HG03354 (cell line): ENCODE results near the gene LUZP2.

Experiments
- ATAC-seq: cut with Tn5 transposase; IDR thresholded peaks from one replicate; pipeline ENCODE4 v1.9.1; 2021; ENCODE audit warnings: mild to moderate bottlenecking; ENCODE audit not compliant: unreplicated experiment, poor library complexity, severe bottlenecking

LUZP2 gene

DNA sequence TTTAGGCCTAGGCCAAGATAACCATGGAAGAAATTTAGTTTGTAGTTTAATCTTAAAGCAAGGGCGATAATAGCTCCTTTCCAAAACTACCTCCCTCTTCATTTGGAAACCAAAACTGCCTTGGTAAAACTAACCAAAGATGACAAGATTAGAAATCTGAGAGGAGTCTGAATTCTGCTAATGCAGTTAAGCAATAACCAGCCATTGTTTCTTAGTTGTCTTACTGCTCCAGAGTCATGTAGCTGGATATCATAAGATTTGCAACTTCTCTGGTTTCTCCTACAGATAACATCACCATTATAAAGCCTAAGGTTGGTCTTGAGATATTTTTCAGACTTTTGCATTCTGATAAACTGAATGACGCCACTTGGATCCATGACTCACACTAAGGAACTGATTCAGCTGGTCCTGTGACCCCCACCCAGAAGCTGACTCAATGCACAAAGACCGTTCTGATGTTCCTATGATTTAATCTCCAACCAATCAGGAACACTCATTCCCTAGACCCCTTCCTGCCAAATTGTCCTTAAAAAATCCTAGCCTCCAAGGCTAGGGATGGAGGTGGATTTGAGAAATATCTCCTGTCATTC lies 200.8 kb downstream of the LUZP2 start:
- no peak for ATAC-seq

DNA sequence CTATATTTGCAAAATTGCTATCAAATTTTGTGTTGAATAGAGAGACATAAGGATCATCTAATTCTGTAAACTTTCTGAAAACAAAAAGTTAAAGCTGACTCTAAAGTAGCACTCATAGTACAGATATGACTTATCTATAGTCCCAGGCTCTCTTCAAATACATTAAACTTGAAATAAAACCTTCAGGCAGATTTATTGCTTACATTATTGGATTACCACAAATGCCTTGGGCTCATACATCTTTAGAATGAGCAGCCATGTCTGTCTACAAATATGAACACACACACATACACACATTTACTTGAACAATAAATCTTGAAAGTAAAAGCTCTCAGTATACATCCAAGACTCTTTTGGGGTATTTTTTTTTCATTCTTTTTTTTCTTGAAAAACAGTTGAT lies 207.9 kb downstream of the LUZP2 start:
- no peak for ATAC-seq

DNA sequence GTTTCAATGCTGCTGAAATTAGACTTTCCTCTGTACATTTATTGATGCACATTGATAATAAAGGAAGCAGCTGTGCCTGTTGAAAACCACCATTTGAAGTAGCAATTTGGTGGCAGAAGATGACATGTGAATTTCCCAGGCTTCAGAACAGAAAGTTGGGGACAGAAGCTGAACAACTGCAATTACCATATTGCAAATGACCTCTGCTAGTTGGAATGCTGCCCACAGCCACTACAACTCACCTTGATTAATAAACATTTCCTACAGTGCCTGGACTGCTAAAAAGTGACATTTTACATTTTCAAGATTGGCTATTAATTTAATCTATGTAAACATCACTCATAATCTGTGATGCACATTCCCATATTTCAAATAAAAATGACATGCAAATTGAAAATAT lies 208.6 kb downstream of the LUZP2 start:
- ATAC-seq: no peak

DNA sequence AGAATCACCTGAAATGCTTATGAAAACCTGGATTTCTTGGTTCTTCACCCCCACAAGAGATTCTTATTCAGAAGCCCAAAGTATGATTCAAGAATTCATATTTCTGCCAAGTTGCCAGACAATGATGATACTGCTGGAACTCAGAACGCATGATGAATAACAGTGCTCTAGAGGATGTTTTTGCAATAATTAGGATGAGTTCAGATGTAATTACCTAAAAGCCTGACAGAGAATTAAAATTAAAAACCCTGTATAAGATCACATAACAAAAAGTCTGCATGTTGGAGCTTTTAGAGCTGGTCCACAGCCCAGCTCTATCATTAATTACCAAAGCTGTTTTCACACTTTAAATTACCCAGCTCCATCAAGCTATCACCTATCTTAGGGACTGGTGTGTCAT lies 211.8 kb downstream of the LUZP2 start:
- no peak for ATAC-seq

DNA sequence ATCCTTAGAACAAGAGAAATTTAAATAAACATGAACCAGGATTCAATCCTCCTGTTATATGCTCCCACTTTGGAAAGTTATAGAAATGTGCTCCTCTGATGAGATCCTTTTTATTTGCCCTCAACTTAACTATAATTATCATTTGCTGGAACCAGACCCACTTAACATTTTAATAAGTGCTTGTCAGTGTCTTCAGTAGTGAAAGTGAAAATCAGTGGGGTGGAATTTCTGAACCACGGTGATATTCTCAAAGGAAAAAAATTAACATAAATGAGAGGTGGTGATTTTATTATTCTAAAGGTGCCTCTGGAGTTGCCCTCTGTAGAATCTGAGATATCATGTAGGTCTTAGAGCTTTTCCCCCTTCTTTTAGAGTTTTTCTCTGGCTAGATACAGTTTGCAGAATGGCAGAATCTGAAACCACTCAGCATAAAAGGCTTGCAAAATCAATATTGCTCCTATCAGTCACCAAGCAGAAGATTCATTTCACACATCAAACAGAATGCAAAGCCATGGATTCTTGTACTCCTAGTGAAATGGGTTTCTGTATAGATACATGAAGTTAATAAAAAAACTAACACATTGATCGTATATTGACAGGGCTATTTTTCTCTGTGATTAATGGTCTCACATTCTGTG lies 213.2 kb downstream of the LUZP2 start:
- ATAC-seq: no peak

DNA sequence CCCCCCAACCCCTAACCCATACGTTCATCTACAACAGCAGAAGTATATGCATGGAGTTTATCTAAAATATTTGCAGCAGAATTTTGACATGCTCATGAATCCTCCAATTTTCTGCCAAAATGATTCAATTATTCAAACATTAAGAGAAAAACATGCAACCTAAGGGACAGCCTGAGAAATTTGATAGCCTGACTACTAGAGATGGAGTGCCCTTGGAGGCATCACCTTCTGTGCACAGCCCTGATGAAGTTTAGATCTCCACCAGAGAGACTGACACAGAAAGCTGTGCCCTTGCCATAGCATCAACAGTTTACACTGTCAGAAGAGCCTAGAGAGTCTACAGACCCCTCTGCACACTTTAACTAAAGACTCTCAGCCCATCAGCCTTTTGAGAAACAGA lies 217.7 kb downstream of the LUZP2 start:
- ATAC-seq: no peak

DNA sequence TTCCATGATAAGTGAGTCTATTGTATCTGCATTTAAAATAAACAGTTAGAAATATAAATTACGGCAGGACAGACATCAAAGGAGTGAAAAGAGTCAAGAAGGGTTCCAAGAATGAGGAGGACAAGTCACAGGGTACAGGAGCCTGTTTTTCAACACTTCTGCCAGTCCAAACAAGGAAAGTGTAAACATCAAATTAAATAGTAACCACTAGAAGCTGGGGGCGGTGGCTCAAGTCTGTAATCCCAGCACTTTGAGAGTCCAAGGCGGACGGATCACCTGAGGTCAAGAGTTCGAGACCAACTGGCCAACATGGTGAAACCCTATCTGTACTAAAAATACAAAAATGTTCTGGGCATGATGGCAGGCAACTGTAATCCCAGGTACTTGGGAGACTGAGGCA lies 219.6 kb downstream of the LUZP2 start:
- no peak for ATAC-seq

DNA sequence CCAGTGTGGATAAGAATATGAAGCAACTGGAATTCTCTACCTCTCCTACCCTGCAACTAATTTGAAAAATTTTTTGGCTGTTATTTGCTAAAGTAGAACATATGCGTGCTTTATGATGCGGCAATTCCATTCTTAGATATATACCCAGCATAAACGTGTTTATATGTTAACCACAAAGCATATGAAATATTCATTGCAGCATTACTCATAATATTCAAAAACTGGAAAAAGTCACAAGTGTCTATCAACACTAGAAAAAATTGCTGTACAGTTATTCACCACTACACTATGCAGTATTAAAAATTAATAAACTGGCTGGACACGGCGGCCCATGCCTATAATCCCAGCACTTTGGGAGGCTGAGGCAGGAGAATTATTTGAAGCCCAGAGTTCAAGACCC lies 226.4 kb downstream of the LUZP2 start:
- no peak for ATAC-seq

DNA sequence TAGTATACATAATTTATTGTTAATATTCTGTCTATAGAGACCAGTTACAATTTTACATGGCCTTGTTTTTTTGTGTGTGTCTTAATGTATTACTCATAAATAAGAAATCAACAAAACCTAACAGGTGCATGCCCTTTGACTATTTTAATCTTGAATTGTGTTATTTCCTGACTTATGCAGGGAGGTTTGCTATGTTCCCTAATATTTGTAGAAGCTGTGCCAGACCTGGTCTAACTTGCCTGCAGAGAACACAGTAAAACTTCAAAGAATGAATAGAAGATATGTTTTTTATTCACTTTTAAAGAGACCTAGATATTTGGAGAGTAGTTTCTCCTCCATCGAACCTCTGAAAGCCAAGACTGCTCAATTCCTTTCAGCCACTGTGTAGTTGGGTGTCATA lies 234.7 kb downstream of the LUZP2 start:
- no peak for ATAC-seq

DNA sequence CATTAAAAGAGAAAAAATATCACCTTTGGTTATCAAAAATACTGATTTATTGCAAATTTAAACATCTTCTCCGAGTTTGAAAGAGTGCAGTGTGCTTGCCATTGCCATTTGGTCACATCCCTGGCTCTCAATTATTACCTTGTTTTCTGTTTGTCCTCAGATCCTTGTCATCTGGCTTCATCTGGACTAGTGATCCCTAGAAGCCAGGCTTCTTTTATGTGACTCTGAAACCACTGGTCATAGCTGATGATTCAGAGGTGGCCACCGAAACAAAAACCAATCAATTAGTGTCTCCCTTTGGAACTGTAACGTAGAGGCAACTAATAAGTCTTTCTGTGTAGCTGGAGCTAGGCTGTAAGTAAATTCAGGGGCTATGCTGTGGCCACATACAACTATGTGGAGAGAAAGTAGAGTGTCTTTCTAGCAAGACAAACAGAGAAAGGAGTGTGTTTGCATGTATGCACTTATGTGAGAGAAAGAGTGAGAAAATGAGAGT lies 237.9 kb downstream of the LUZP2 start:
- no peak for ATAC-seq

DNA sequence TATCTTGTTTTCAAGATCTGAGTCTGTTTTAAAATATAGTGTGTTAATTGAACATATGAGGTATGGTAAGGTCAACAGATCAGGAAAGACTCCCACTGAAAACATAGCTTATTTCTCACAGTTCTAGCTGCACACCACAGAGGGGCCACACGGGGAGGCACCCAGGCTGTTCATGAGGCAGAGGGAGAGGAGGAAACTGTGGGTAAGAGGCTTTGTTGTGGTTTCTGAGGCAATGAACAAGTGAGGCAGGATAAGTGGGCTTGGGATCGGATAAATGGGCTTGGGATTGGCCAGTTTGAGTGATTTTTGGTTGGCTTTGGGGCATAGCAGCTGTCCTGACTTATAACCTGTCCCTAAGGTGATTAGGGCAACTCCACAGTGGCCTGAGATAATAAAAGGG lies 242.1 kb downstream of the LUZP2 start:
- no peak for ATAC-seq

DNA sequence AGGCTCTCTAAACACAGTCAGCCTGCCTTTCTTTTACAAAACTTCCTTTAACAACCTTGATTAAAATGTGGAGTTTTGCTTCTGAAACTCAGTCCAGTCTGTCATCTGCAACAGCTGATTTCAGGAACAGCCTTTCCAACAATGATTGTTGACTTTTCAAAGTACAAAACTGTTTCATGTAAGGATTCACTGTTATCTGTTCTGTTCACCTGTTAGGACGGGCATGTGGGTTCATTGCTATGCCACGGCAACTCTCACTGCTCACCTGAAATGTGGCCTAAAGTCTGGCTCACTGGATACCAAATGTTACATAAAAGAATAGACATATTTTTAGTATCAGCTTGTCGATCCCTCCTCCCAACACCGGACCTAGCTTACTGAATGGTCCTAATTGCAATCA lies 242.8 kb downstream of the LUZP2 start:
- ATAC-seq: no peak

DNA sequence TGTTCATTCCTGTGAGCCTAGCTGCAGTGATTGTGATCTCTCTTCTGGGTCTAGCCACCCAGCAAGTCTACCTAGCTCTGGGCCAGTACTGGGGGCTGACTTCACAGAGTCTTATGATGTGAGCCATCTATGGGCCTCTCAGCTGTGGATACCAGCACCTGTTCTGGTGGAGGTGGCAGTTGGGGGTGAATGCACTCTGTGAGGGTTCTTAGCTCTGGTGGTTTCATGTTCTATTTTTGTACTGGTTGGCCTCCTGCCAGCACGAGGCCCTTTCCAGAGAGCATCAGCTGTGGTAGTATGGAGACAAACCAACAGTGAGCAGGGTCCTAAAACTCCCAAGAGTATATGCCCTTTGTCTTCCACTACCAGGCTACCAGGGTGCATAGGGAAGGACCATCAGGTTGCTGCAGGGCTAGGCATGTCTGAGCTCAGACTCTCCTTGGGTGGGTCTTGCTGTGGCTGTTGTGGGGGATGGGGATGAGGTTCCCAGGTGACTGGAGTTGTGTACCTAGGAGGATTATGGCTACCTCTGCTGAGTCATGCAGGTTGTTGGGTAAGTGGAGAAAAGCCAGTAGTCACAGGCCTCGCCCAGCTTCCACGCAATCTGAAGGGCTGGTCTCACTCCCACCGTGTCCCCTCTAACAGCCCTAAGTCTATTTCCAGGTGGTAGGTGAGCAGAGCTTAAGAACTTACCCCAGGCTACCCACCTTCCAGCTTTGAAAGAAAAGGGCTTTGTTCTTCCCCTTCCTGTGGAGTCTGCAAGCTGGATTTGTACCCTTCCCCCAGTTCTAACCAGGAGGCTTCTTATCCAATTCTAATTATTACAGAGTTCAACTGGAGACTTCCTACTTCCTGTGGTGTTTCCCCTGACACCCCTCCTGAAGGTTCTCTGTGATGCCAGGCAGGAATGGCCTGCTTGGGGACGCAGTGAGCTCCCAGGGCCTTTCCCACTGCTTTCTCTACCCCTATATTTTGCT lies 250.7 kb downstream of the LUZP2 start:
- ATAC-seq: no peak

DNA sequence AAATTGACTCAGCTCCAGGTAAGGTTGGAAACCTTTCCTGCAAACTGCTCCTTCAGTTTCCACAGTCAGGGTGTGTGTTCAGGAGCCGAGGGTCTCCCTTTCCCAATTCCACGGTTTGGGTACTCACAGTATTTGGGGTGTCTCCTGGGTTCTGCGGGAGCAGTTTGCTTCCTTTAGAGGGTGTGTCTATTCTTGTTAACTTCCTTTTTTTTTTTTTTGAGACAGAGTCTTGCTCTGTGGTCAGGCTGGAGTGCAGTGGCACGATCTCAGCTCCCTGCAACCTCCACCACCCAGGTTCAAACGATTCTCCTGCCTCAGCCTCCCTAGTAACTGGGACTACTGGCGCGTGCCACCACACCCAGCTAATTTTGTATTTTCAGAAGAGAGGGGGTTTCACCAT lies 251.4 kb downstream of the LUZP2 start:
- ATAC-seq: no peak

DNA sequence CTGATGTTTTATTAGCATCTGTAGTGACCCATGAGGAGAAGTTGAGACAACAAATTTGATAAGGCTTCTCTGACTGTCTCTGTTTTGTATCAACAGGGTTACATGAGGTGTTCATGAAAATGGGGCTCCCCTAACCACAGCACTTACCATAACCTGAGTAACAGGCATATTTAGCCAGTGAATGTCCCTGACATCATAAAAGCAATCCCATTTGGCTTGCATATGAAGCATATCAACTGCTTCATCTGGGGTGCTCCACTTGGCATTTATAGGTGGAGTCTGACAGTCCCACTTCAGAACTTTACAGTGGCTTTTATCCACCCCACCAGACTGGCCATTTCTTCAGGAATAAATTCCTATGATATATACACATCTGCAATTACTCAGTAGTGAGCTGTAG lies 257.6 kb downstream of the LUZP2 start:
- ATAC-seq: no peak

DNA sequence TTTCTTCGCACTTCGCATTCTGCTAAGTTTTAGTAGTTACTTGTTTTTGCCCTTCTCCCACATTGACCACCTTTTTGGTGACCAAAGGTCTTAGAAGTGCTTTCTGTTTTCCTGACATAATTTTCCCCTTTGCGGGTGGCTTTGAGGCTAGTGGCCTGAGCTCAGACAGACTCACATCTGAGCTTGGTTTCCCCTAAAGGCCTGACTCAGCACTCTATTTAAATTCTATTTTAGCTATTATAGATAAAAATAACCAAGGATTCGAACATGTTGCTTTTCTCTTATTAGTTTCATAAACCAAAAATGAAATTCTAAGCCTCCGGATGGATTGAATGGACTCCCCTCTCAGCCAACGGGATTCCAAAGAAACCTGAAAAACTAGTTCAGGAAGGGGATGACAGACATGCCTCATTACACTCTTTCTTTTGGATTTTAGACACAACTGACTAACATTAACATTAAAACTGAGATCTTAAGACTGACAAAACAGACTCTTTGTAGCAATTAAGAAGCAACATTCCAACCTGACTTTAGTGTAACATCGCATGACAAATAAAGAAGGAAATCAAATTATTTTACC lies 258.5 kb downstream of the LUZP2 start:
- no peak for ATAC-seq

DNA sequence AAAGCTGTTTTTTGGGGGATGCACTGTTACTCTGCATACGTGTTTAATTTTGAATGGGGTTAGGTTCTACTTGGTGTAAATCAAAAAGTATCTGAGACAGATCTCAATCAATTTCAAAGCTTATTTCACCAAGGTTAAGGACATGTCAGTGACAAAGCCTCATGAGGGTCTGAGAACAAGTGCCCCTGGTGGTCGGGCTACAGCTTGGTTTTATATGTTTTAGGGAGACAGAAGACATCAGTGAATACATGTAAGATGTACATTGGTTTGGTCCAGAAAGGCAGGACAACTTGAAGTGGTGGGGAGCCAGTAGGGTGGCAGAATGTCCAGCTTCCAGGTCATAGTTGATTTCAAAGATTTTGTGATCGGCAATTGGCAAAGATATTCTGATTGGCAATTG lies 262.9 kb downstream of the LUZP2 start:
- no peak for ATAC-seq

DNA sequence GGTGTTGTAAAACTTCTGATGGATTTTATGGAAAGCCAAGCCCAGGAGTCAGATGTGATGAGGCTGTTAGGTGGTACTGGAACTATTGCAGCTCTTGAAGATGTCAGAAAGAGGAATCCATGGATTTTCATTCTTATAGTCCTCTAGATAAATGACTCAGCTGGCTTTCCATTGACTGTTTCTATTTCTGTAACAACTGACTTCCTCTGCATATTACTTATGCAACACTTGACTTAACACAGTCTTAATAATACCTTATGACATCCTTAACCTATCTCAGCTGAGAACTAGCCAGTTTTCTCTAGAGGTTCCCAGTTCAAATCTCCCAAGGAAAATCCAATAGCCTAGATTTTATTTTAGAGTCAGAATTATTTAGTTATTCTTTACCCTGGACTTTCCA lies 263.8 kb downstream of the LUZP2 start:
- no peak for ATAC-seq

DNA sequence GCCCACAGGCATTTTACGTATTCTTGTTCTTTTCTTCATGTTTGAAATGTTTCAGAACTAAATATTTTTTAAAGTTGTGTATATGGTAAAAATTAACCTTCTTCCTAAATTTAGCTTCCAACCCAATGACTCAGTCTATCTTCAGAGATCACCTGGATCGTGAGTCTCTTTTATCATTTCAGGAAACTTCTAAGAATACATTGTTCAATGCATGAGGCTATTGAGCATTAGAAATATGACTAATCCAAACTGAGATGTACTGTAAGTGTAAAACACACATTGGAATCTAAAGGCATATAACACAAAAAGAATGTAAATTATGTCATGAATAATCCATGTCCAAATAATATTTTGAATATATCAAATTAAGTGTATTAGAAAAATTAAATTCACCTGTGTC lies 265.2 kb downstream of the LUZP2 start:
- no peak for ATAC-seq

DNA sequence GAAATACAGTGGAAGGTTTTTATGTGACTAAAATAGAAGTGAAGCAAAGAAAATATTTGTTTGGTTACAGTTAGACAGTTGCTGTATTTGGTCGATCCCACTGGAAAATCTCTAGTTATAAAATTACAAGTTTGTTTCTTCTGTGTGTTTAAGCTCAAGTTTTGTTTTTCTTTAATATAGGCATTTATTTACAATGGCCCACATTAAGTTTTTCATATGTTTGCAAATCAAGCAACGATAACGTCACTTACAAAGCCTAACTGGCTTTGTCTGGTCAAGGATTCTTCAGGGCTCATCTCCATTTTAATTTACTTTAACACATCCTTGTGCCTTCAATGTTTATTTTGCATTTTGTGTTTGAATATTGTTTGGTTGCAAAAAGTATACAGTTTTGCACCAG lies 270.6 kb downstream of the LUZP2 start:
- no peak for ATAC-seq
